ENCODE data around the gene MORC2.

The MORC2 gene

DNA sequence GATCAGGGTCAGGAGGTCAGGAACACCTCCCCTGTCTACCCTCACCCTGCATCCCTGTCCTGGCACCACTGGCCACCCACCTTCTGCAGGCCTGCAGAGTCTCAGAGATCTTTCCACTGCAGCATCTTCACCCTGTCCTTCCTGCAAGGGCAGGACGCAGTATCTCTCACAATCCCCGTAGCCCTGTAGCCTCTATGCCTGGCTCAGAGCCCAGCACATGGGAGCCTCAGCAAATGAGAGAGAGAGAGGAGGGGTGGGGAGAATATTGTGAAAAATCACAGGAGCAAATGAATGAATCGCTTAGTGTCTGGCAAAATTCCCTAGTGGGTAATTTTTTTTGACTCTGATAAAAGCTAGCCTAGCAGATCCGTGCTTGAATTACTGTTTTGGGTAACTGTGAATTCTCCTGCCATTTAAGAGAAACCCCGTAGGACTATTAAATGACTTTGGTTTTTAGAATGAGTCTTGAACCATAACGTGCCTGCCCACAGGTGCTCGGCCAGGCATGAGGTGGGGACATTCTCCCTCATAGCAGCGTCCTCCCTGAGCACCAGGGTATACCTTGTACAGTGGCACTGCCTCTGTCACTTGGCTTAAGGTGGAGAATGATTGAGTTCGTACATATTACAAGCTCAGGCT, 91.5 kb downstream of the MORC2 start:
- no peak for TF ChIP-seq TAF1 (IDR thresholded peaks at IDR 0.05; ENCODE audit: borderline replicate concordance, insufficient read depth, low read length)
- no peak for TF ChIP-seq SIN3A (IDR thresholded peaks at IDR 0.05; ENCODE audit: borderline replicate concordance, insufficient read depth, low read length)
- TF ChIP-seq POLR2AphosphoS5 (IDR thresholded peaks at IDR 0.05; ENCODE audit: low read depth, low read length), result no peak
- TF ChIP-seq, protein P1, sequence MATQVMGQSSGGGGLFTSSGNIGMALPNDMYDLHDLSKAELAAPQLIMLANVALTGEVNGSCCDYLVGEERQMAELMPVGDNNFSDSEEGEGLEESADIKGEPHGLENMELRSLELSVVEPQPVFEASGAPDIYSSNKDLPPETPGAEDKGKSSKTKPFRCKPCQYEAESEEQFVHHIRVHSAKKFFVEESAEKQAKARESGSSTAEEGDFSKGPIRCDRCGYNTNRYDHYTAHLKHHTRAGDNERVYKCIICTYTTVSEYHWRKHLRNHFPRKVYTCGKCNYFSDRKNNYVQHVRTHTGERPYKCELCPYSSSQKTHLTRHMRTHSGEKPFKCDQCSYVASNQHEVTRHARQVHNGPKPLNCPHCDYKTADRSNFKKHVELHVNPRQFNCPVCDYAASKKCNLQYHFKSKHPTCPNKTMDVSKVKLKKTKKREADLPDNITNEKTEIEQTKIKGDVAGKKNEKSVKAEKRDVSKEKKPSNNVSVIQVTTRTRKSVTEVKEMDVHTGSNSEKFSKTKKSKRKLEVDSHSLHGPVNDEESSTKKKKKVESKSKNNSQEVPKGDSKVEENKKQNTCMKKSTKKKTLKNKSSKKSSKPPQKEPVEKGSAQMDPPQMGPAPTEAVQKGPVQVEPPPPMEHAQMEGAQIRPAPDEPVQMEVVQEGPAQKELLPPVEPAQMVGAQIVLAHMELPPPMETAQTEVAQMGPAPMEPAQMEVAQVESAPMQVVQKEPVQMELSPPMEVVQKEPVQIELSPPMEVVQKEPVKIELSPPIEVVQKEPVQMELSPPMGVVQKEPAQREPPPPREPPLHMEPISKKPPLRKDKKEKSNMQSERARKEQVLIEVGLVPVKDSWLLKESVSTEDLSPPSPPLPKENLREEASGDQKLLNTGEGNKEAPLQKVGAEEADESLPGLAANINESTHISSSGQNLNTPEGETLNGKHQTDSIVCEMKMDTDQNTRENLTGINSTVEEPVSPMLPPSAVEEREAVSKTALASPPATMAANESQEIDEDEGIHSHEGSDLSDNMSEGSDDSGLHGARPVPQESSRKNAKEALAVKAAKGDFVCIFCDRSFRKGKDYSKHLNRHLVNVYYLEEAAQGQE (IDR thresholded peaks at IDR 0.05; ENCODE audit: insufficient read depth in 1 of 2, low read depth in 2 of 2, low read length in 2 of 2), result no peak
- TF ChIP-seq FOXP2 (optimal IDR thresholded peaks at IDR 0.05; ENCODE audit: borderline replicate concordance, extremely low read depth, extremely low read length, insufficient read depth), result no peak

DNA sequence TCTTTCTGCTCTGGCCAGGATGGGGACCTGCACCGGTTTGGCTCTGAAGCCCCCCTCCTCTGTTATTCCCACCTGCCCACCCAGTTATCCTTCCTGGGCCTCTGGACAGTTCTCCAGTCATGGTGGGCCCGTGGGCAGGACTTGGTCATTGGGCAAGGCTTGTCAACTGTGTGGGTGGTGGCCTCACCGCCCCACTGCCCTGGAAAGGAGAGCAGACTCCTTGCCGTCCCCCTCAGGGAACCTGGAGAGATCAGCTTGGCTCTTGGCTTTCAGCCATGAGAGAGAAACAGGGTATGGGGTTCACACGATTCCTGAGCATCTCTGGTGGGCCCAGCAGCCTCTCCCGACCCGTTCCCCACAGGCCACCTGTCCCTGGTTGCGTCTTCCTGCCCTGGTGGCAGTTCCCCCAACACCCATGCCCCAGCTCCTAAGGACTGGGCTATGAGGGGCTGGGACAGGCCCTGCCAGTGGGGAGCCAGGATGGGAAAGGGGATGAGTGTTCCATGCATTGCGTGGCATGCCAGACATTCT, 92.3 kb downstream of the MORC2 start:
- no peak for TF ChIP-seq POLR2AphosphoS5 (IDR thresholded peaks at IDR 0.05; ENCODE audit: low read depth, low read length)
- no peak for TF ChIP-seq SIN3A (IDR thresholded peaks at IDR 0.05; ENCODE audit: borderline replicate concordance, insufficient read depth, low read length)

DNA sequence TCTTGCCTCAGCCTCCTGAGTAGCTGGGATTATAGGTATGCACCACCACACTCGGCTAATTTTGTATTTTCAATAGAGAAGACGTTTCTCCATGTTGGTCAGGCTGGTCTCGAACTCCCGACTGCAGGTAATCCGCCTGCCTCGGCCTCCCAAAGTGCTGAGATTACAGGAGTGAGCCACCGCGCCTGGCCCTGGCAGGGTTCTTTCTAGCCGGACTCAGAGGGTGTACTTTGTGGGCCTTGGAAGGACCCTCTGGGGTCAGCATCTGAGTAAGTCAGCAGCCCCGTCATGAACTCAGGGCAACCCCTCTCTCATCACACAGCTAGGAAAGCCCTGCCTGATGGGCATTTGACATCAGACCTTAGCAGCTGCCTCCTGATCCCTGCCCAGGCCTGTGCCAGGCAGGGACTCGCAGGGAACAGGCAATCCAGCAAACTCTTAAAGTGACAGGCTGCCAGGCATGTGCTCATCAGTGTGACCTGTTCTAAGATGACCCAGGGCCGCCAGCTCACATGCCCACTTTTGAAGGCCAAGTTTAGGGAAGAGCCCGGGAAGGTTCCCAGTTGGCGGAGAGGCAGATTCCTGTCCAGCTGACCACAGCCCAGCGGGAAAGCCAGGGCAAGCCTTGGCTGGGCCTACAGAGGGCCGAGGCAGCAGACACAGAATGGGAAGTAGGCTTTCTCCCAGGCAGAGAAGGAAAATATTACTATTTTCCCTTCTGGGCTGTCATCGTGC, 92.9 kb downstream of the MORC2 start:
- TF ChIP-seq, protein P1 (IDR thresholded peaks at IDR 0.05; ENCODE audit: insufficient read depth in 1 of 2, low read depth in 2 of 2, low read length in 2 of 2), result no peak
- TF ChIP-seq TAF1 (IDR thresholded peaks at IDR 0.05; ENCODE audit: borderline replicate concordance, insufficient read depth, low read length), result no peak
- TF ChIP-seq SIN3A (IDR thresholded peaks at IDR 0.05; ENCODE audit: borderline replicate concordance, insufficient read depth, low read length), result no peak
- TF ChIP-seq POLR2AphosphoS5 (IDR thresholded peaks at IDR 0.05; ENCODE audit: low read depth, low read length), result no peak
- no peak for TF ChIP-seq FOXP2 (optimal IDR thresholded peaks at IDR 0.05; ENCODE audit: borderline replicate concordance, extremely low read depth, extremely low read length, insufficient read depth)

Data from PFSK-1 (cell line).